22Rv1 (cell line): ENCODE results near the gene EVA1A.

Source experiments
- ZFX ChIP-seq: fragments of 450-650 bp; IDR thresholded peaks from 2 replicates; pipeline ENCODE4 v1.6.1; 2017; ENCODE audit warnings: antibody characterized with exemption, borderline replicate concordance
- TF ChIP-seq, protein P1 (sequence below): fragments of 450-650 bp; IDR thresholded peaks from 2 replicates; pipeline ENCODE4 v1.5.1; 2017; ENCODE audit warnings: mild to moderate bottlenecking

GRCh38 chr2:75523313-75524275 is 37.1 kb downstream of the EVA1A start:
- TF ChIP-seq, protein P1, sequence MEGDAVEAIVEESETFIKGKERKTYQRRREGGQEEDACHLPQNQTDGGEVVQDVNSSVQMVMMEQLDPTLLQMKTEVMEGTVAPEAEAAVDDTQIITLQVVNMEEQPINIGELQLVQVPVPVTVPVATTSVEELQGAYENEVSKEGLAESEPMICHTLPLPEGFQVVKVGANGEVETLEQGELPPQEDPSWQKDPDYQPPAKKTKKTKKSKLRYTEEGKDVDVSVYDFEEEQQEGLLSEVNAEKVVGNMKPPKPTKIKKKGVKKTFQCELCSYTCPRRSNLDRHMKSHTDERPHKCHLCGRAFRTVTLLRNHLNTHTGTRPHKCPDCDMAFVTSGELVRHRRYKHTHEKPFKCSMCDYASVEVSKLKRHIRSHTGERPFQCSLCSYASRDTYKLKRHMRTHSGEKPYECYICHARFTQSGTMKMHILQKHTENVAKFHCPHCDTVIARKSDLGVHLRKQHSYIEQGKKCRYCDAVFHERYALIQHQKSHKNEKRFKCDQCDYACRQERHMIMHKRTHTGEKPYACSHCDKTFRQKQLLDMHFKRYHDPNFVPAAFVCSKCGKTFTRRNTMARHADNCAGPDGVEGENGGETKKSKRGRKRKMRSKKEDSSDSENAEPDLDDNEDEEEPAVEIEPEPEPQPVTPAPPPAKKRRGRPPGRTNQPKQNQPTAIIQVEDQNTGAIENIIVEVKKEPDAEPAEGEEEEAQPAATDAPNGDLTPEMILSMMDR, result no peak
- no peak for TF ChIP-seq ZFX
